Muscle layer of colon (tissue), 2 donors: ENCODE data around the gene MUC5B.

Experiments used
- H3K27ac ChIP-seq: one replicate; pipeline ENCODE4 v1.7.0; 2013; ENCODE audit warnings: low read depth, mild to moderate bottlenecking, low read length, moderate library complexity
- H3K27me3 ChIP-seq, 2 donors: one replicate each; pipeline ENCODE4 v1.7.0; 2013; ENCODE audit warnings: low read length in 2 of 2, mild to moderate bottlenecking in 2 of 2; ENCODE audit not compliant: insufficient read depth in 2 of 2, control insufficient read depth in 1 of 2
- H3K36me3 ChIP-seq: one replicate; pipeline ENCODE4 v1.7.0; 2013; ENCODE audit warnings: mild to moderate bottlenecking, low read length; ENCODE audit not compliant: insufficient read depth
- H3K4me1 ChIP-seq: one replicate; pipeline ENCODE4 v1.7.0; 2013; ENCODE audit warnings: mild to moderate bottlenecking, low read length; ENCODE audit not compliant: insufficient read depth
- H3K4me3 ChIP-seq, 2 donors: one replicate each; pipeline ENCODE4 v1.7.0; 2013; ENCODE audit warnings: low read length in 2 of 2, low read depth in 1 of 2, mild to moderate bottlenecking in 1 of 2, moderate library complexity in 1 of 2
- H3K9ac ChIP-seq: one replicate; pipeline ENCODE4 v1.7.0; 2013; ENCODE audit warnings: low read length
- H3K9me3 ChIP-seq: one replicate; pipeline ENCODE4 v1.7.0; 2013; ENCODE audit warnings: mild to moderate bottlenecking, low read length
- donor health status: abdominal sarcoma.
- donor health status: Adenocarcinoma of cecum.

MUC5B gene

GRCh38 chr11:1290052-1291040, 67.5 kb downstream of the MUC5B start:
- H3K9me3 ChIP-seq = no peaks in the 10 kb centered on the region
- no peak overlapping the region for H3K27ac ChIP-seq
- H3K27me3 ChIP-seq = no peaks in the 10 kb centered on the region
- peaks cover 62% of the 10 kb centered on the region for H3K36me3 ChIP-seq
- no peaks in the 10 kb centered on the region for H3K4me1 ChIP-seq
- no peak overlapping the region for H3K4me3 ChIP-seq
- H3K9ac ChIP-seq = no peak overlapping the region

GRCh38 chr11:1291295-1292017, 68.6 kb downstream of the MUC5B start:
- no peak overlapping the region for H3K27ac ChIP-seq
- no peaks in the 10 kb centered on the region for H3K9me3 ChIP-seq
- no peak overlapping the region for H3K4me3 ChIP-seq
- no peak overlapping the region for H3K9ac ChIP-seq
- no peaks in the 10 kb centered on the region for H3K27me3 ChIP-seq
- H3K4me1 ChIP-seq = no peaks in the 10 kb centered on the region
- peaks cover 56% of the 10 kb centered on the region for H3K36me3 ChIP-seq

- Histone ChIP-seq H3K27me3 (no peaks in the 10 kb centered on the region), H3K4me3 (no peak overlapping the region), H3K36me3 (peaks cover 50% of the 10 kb centered on the region)
Measured at GRCh38 chr11:1292018-1292643, 69.3 kb downstream of the MUC5B start.

GRCh38 chr11:1292644-1293618, 70.1 kb downstream of the MUC5B start:
- Histone ChIP-seq H3K4me1 (no peaks in the 10 kb centered on the region), H3K9me3 (no peaks in the 10 kb centered on the region), H3K9ac (no peak overlapping the region), H3K27me3 (no peaks in the 10 kb centered on the region), H3K4me3 (no peak overlapping the region), H3K27ac (no peak overlapping the region), H3K36me3 (peaks cover 57% of the 10 kb centered on the region)

More at GRCh38 chr11:1292018-1292643, 69.3 kb downstream of the MUC5B start:
- Histone ChIP-seq H3K9ac (no peak overlapping the region), H3K27ac (no peak overlapping the region), H3K4me1 (no peaks in the 10 kb centered on the region), H3K9me3 (no peaks in the 10 kb centered on the region)

GRCh38 chr11:1293619-1294015, 70.8 kb downstream of the MUC5B start:
- Histone ChIP-seq H3K4me3 (no peak overlapping the region), H3K9ac (no peak overlapping the region), H3K36me3 (peaks cover 55% of the 10 kb centered on the region), H3K27me3 (no peaks in the 10 kb centered on the region), H3K27ac (no peak overlapping the region), H3K4me1 (peaks cover 3% of the 10 kb centered on the region), H3K9me3 (no peaks in the 10 kb centered on the region)

- no peak overlapping the region for H3K27ac ChIP-seq
- H3K4me3 ChIP-seq = no peak overlapping the region
- H3K9me3 ChIP-seq = no peaks in the 10 kb centered on the region
- no peaks in the 10 kb centered on the region for H3K27me3 ChIP-seq
- peaks cover 14% of the 10 kb centered on the region for H3K4me1 ChIP-seq
- H3K36me3 ChIP-seq = peaks cover 46% of the 10 kb centered on the region
- H3K9ac ChIP-seq = no peak overlapping the region
Measured at GRCh38 chr11:1295086-1295485, 72.2 kb downstream of the MUC5B start.

GRCh38 chr11:1295591-1295990, 72.7 kb downstream of the MUC5B start:
- Histone ChIP-seq H3K9ac (no peak overlapping the region), H3K4me3 (no peak overlapping the region), H3K4me1 (peaks cover 14% of the 10 kb centered on the region), H3K36me3 (peaks cover 43% of the 10 kb centered on the region), H3K27me3 (no peaks in the 10 kb centered on the region), H3K27ac (no peak overlapping the region), H3K9me3 (no peaks in the 10 kb centered on the region)

- no peak overlapping the region for H3K4me3 ChIP-seq
- no peak overlapping the region for H3K27ac ChIP-seq
- H3K9ac ChIP-seq = no peak overlapping the region
- H3K27me3 ChIP-seq = no peaks in the 10 kb centered on the region
- no peaks in the 10 kb centered on the region for H3K9me3 ChIP-seq
- peaks cover 18% of the 10 kb centered on the region for H3K4me1 ChIP-seq
- peaks cover 38% of the 10 kb centered on the region for H3K36me3 ChIP-seq
Measured at GRCh38 chr11:1296287-1296686, 73.4 kb downstream of the MUC5B start.

- Histone ChIP-seq H3K9ac (no peak overlapping the region), H3K9me3 (no peaks in the 10 kb centered on the region), H3K4me3 (no peak overlapping the region), H3K27me3 (no peaks in the 10 kb centered on the region), H3K4me1 (peaks cover 19% of the 10 kb centered on the region), H3K27ac (no peak overlapping the region), H3K36me3 (peaks cover 35% of the 10 kb centered on the region)
Measured at GRCh38 chr11:1297011-1297575, 74.2 kb downstream of the MUC5B start.

- Histone ChIP-seq H3K9ac (no peak overlapping the region), H3K27ac (no peak overlapping the region), H3K9me3 (no peaks in the 10 kb centered on the region), H3K27me3 (no peaks in the 10 kb centered on the region), H3K4me3 (no peak overlapping the region), H3K36me3 (peaks cover 28% of the 10 kb centered on the region), H3K4me1 (peaks cover 26% of the 10 kb centered on the region)
Measured at GRCh38 chr11:1297576-1298473, 75.0 kb downstream of the MUC5B start.
